ENCODE results near the gene PAF1.
A peak's percentile ranks its signal among the peaks of the same experiment; 100 is the strongest.

The PAF1 gene

DNA sequence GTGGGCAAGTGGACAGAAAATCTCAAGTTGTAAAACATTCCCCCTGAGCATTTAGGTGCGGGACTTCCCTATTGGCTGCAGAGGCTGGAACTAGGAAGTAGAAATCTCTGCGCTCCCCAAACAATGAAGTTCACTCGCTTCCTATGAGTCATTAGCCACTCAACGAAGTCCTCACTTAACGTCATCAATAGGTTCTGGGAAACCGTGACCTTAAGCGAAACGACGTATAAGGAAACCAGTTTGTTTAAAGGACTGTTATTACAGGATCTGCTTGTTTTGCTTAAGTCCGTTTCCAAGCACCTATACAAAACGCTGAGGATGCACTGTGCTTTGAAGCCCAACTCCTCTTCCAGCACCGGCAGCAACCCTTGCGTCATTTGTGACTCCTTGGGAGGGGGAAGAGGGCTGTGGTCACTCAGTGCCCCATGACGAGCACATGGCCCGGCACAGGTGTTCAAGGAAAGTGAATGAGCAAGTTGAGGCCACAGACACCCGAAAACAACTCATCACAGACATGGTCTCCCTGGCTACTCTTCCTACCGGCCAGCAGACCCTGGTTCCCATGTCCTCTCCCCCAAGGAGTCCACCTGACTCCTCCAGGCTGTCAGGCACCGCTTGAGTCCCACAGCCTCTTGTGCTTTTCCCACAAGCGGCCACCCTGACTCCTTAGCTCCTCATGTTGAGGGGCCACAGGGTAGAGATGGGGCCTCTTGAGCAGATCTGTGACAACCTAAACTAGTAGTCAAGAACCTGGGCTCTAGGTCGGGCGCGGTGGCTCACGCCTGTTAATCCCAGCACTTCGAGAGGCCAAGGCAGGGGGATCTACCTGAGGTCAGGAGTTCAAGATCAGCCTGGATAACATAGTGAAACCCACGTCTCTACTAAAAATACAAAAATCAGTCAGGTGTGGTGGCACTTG lies 40.0 kb upstream of the PAF1 start:
- FAIRE-seq = no peak
- DNase-seq (ENCODE audit: insufficient read length, low spot score) = no peak
- TF ChIP-seq PAX5 (IDR thresholded peaks at IDR 0.05; ENCODE audit: insufficient read depth, low read length, severe bottlenecking) (no peak), POLR2AphosphoS5 (IDR thresholded peaks at IDR 0.05; ENCODE audit: low read depth, low read length) (peak; percentile 56), POU2F2 (IDR thresholded peaks at IDR 0.05; ENCODE audit: low read depth, low read length) (0 out of 2 replicates have a peak, but pooled peaks have one; percentile 8), TAF1 (IDR thresholded peaks at IDR 0.05; ENCODE audit: low read depth, low read length) (no peak), POLR2A (IDR thresholded peaks at IDR 0.05; ENCODE audit: low read depth, low read length) (0 out of 2 replicates have a peak, but pooled peaks have one; percentile 54), SPI1 (IDR thresholded peaks at IDR 0.05; ENCODE audit: low read depth, low read length) (no peak)

DNA sequence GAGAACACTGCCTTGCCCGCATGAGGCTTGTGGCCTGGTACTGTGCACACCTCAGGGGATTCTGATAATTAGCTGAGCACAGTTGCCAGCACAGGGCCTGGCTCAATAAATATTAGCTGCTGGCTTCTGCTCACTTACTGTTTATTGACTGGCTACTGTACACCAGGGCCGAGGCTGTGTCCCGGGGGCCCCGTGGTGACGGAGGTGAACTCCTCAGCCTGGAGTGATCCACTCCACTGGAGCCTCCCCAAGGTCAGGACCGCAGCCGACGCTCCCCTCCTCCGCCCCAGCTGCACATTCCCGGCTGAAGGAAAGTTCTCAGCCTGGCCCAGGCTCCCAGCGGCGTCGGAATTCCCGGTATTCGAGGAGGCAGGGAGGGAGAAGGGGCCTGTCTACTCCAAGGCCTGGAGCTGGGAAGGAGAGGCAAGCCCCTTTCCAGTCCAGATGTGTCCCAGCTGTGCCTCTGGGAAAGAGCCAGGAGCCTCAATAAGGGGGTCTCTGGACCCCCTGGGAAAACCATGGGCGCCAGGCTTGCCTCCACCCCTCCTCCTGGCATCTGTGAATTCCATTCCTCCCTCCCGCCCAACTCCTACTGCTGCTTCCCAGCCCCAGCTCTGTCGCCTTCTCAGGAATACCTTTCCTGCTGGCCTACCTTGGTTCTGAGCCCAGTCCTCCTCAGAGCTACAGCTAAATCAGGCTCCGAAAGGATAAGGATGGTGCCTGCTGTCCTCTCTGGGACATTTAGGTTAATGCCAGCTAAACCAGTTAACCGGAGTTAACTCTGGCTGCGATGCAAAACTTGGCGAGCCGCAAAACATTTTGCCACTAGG lies 37.6 kb upstream of the PAF1 start:
- TF ChIP-seq POU2F2 (IDR thresholded peaks at IDR 0.05; ENCODE audit: low read depth, low read length) (no peak), POLR2AphosphoS5 (IDR thresholded peaks at IDR 0.05; ENCODE audit: low read depth, low read length) (no peak), POLR2A (IDR thresholded peaks at IDR 0.05; ENCODE audit: low read depth, low read length) (no peak)
- FAIRE-seq = no peak
- no peak for DNase-seq (ENCODE audit: insufficient read length, low spot score)

DNA sequence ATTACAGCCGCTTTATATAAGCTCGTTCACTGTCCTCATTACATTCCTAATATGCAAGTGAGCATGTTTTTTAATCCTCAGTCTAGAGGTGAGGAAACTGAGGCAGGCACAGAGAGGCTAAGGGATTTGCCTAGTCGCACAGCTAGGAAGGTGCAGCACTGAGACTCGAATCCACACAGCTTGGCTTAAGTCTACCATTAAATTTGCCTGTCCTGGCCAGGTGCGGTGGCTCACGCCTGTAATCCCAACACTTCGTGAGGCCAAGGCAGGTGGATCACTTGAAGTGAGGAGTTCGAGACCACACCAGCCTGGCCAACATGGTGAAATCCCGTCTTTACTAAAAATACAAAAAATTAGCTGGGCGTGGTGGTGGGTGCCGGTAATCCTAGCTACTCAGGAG lies 36.8 kb upstream of the PAF1 start:
- DNase-seq (ENCODE audit: insufficient read length, low spot score) (no peak), FAIRE-seq (no peak)
- TF ChIP-seq POLR2A (IDR thresholded peaks at IDR 0.05; ENCODE audit: low read depth, low read length) = no peak
- no peak for TF ChIP-seq TAF1 (IDR thresholded peaks at IDR 0.05; ENCODE audit: low read depth, low read length)
- TF ChIP-seq PAX5 (IDR thresholded peaks at IDR 0.05; ENCODE audit: insufficient read depth, low read length, severe bottlenecking) = no peak
- TF ChIP-seq SPI1 (IDR thresholded peaks at IDR 0.05; ENCODE audit: low read depth, low read length) = no peak
- no peak for TF ChIP-seq POLR2AphosphoS5 (IDR thresholded peaks at IDR 0.05; ENCODE audit: low read depth, low read length)
- TF ChIP-seq POU2F2 (IDR thresholded peaks at IDR 0.05; ENCODE audit: low read depth, low read length) = no peak

DNA sequence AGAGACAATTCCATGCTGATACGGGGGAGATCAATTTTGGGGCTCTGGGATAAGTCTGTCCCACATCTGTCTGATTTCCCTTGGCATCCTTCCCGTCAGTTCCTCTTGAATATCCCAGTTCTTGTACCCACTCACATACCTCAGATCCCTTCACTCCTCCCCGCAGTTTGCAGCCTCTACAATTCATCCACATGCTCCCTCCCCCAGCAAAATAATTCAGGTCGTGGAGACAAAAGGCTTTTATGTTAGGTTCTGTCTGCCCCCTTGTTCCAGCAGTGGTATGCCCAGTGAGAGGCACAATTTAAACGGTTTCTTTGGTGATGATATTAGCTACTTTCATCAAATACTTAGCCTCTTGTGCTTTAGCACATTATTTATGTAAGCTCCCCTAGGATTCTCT lies 35.3 kb upstream of the PAF1 start:
- FAIRE-seq (no peak), DNase-seq (ENCODE audit: insufficient read length, low spot score) (no peak)
- TF ChIP-seq TAF1 (IDR thresholded peaks at IDR 0.05; ENCODE audit: low read depth, low read length) (no peak), SPI1 (IDR thresholded peaks at IDR 0.05; ENCODE audit: low read depth, low read length) (no peak), PAX5 (IDR thresholded peaks at IDR 0.05; ENCODE audit: insufficient read depth, low read length, severe bottlenecking) (no peak), POLR2A (IDR thresholded peaks at IDR 0.05; ENCODE audit: low read depth, low read length) (no peak), POLR2AphosphoS5 (IDR thresholded peaks at IDR 0.05; ENCODE audit: low read depth, low read length) (no peak), POU2F2 (IDR thresholded peaks at IDR 0.05; ENCODE audit: low read depth, low read length) (no peak)

DNA sequence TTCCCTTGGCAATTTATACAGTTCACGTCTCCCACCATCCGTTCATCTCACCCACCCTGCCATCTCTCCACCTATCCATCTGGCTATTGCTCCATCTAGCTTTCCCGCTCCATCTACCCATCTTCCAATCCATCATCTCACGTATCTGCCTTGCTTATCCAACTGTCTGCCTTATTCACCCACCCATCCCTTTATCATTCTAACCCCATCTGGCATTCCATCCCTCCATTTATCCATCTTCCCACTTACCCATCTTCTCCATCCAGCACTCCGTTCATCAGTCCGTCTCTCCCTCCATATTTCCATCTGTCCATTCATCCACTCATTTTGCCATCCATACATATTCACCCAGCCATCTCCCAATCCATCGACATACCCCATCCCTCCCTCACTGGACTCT lies 34.8 kb upstream of the PAF1 start:
- no peak for DNase-seq (ENCODE audit: insufficient read length, low spot score)
- no peak for FAIRE-seq
- TF ChIP-seq POU2F2 (IDR thresholded peaks at IDR 0.05; ENCODE audit: low read depth, low read length) = no peak
- no peak for TF ChIP-seq SPI1 (IDR thresholded peaks at IDR 0.05; ENCODE audit: low read depth, low read length)
- no peak for TF ChIP-seq POLR2AphosphoS5 (IDR thresholded peaks at IDR 0.05; ENCODE audit: low read depth, low read length)
- no peak for TF ChIP-seq PAX5 (IDR thresholded peaks at IDR 0.05; ENCODE audit: insufficient read depth, low read length, severe bottlenecking)
- no peak for TF ChIP-seq TAF1 (IDR thresholded peaks at IDR 0.05; ENCODE audit: low read depth, low read length)
- TF ChIP-seq POLR2A (IDR thresholded peaks at IDR 0.05; ENCODE audit: low read depth, low read length) = no peak

DNA sequence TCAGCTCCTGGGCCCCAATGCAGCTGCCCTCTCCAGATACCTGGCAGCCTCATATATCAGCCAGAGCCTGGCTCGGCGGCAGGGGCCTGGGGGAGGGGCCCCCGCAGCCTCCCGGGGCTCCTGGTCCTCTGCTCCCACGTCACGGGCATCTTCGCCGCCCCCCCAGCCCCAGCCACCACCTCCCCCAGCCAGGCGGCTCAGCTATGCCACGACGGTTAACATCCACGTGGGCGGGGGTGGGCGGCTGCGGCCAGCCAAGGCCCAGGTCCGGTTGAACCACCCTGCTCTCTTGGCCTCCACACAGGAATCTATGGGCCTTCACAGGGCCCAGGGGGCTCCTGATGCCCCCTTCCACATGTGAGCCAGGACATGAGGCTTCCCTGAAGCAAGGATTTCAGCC lies 34.0 kb upstream of the PAF1 start:
- no peak for TF ChIP-seq POLR2AphosphoS5 (IDR thresholded peaks at IDR 0.05; ENCODE audit: low read depth, low read length)
- no peak for TF ChIP-seq POLR2A (IDR thresholded peaks at IDR 0.05; ENCODE audit: low read depth, low read length)
- no peak for TF ChIP-seq SPI1 (IDR thresholded peaks at IDR 0.05; ENCODE audit: low read depth, low read length)
- no peak for TF ChIP-seq POU2F2 (IDR thresholded peaks at IDR 0.05; ENCODE audit: low read depth, low read length)
- TF ChIP-seq PAX5 (IDR thresholded peaks at IDR 0.05; ENCODE audit: insufficient read depth, low read length, severe bottlenecking) = no peak
- TF ChIP-seq TAF1 (IDR thresholded peaks at IDR 0.05; ENCODE audit: low read depth, low read length) = no peak

DNA sequence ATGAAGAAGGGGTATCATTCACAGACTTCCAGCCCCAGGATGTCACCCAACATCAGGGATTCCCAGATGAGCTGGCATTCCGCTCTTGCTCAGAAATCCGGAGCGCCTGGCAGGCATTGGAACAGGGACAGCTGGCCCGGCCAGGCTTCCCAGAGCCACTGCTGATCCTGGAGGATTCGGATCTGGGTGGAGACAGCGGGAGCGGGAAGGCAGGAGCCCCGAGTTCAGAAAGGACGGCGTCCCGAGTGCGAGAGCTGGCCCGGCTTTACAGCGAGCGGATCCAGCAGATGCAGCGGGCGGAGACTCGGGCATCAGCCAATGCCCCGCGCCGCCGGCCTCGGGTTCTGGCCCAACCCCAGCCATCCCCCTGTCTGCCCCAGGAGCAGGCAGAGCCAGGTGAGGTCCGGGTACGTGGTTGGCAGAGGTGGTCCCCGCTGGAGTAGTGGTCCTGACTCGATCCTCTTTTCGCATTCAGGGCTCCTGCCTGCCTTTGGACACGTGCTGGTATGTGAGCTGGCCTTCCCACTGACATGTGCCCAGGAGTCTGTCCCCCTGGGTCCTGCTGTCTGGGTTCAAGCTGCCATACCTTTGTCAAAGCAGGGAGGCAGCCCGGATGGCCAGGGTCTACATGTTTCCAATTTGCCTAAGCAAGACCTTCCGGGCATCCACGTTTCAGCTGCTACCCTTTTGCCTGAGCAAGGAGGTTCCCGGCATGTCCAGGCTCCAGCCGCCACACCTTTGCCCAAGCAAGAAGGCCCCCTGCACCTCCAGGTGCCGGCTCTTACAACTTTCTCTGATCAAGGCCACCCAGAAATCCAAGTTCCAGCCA lies 32.6 kb upstream of the PAF1 start:
- TF ChIP-seq POLR2AphosphoS5 (IDR thresholded peaks at IDR 0.05; ENCODE audit: low read depth, low read length) = no peak
- TF ChIP-seq TAF1 (IDR thresholded peaks at IDR 0.05; ENCODE audit: low read depth, low read length) = no peak
- TF ChIP-seq PAX5 (IDR thresholded peaks at IDR 0.05; ENCODE audit: insufficient read depth, low read length, severe bottlenecking) = no peak
- no peak for TF ChIP-seq SPI1 (IDR thresholded peaks at IDR 0.05; ENCODE audit: low read depth, low read length)
- no peak for TF ChIP-seq POLR2A (IDR thresholded peaks at IDR 0.05; ENCODE audit: low read depth, low read length)
- TF ChIP-seq POU2F2 (IDR thresholded peaks at IDR 0.05; ENCODE audit: low read depth, low read length) = no peak
- no peak for FAIRE-seq
- no peak for DNase-seq (ENCODE audit: insufficient read length, low spot score)

More for the DNA sequence above, 34.0 kb upstream of the PAF1 start:
- DNase-seq (ENCODE audit: insufficient read length, low spot score) (no peak), FAIRE-seq (no peak)

DNA sequence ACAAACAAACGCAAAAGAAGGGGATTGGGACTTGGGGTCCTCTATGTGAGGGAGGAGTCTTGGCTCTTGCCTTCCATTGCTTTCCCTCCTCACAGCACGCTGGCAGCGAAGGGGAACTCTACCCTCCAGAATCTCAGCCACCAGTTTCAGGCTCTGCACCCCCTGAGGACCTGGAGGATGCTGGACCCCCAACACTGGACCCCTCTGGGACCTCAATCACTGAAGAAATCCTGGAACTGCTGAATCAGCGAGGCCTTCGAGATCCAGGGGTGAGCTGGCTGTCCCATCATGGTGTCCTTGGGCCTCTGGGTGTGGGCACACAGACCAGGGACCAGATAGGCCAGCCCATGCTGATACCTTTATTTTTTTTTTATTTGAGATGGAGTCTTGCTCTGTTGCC lies 31.1 kb upstream of the PAF1 start:
- no peak for DNase-seq (ENCODE audit: insufficient read length, low spot score)
- no peak for TF ChIP-seq POU2F2 (IDR thresholded peaks at IDR 0.05; ENCODE audit: low read depth, low read length)
- TF ChIP-seq POLR2A (IDR thresholded peaks at IDR 0.05; ENCODE audit: low read depth, low read length) = no peak
- TF ChIP-seq SPI1 (IDR thresholded peaks at IDR 0.05; ENCODE audit: low read depth, low read length) = no peak
- no peak for TF ChIP-seq POLR2AphosphoS5 (IDR thresholded peaks at IDR 0.05; ENCODE audit: low read depth, low read length)
- TF ChIP-seq PAX5 (IDR thresholded peaks at IDR 0.05; ENCODE audit: insufficient read depth, low read length, severe bottlenecking) = no peak
- no peak for TF ChIP-seq TAF1 (IDR thresholded peaks at IDR 0.05; ENCODE audit: low read depth, low read length)
- no peak for FAIRE-seq
